Measurements from ENCODE around the gene IMMT. TPM values are rescaled to one million over a fixed set of nuclear protein-coding genes. Genes with fewer than 3 reads are reported as not detected.
A peak's percentile ranks its signal among the peaks of the same experiment; 100 is the strongest.

Gene IMMT
- total RNA-seq, 1 experiment from 2014 or later: 85.9 TPM

DNA sequence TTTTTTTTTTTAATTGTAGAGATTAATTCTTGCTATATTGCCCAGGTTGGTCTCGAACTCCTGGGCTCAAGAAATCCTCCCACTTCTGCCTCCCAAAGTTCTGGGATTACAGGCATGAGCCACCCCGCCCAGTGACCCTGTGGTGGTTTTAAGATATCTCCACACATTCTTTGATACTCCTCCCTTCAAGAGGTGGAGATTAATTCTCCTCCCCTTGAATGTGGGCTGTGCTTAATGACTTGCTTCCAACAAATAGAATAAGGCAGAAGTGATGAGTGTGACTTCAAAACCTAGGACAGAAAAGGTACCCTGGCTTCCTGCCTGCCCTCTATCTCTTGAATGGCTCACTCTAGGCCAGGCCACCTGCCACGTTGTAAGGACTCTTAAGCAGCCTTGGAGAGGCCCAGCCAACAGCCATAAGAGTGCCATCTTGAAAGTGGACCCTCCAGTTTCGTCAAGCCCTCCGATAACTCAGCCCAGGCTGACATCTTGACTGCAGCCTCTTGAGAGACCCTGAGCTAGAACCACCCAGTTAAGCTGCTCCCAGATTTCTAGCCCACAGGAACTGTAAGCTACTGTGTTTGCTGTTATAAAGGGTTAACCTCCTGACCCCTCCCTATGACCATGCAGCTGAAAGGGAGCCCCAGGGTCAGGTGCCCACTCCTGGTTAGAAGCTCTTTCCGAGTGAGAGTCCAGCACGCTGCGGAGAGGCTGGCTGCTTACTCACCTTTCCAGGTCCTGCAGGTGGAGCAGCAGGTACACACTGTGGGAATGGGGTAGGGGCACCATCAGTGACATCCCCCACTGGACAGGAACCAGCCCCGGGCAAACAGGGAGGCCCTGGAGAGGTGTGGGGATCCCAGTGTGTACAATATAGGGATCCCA, 31.6 kb upstream of the IMMT start:
- DNase-seq (ENCODE audit: extremely low read depth, low read depth): no peak

DNA sequence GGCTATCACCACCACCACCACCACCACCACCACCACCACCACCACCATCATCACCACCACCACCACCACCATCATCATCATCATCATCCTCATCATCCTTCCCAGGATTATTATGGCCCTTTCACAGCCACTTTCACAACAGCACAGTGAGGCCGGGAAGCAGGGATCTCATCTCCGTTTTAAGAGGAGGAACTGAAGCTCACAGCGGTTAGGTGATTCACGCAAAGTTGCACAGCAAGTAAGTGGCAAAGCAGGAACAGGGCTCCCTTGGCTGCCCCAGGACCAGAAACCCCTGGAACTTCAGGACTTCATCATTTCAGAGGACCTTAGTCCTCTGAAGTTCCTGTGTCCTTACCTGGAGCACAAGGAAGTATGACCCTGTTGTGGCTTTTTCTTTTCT, 30.8 kb upstream of the IMMT start:
- DNase-seq (ENCODE audit: extremely low read depth, low read depth): no peak

DNA sequence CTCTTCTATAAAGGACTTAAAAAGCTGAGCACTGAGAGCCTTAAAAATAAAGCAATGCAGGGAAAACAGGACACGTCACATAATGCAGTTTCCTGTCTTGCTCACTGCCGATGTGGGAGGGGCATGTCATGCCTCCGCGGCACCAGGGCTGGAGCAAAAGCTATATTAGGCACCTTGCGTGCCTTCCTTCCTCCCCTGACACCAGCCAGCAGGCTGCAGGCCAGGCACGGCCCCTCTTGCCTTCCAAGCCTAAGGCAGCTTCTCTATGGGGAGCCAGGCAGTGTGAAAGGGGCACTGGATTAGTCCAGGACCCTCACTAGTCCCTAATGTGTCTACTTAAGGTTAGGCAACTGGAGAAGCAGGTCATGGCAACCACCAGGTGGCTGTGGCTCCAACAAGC, 30.3 kb upstream of the IMMT start:
- no peak for DNase-seq (ENCODE audit: extremely low read depth, low read depth)

- DNase-seq (ENCODE audit: extremely low read depth, low read depth): no peak
Observed at GRCh38 chr2:86224645-86225355, 29.5 kb upstream of the IMMT start.

DNA sequence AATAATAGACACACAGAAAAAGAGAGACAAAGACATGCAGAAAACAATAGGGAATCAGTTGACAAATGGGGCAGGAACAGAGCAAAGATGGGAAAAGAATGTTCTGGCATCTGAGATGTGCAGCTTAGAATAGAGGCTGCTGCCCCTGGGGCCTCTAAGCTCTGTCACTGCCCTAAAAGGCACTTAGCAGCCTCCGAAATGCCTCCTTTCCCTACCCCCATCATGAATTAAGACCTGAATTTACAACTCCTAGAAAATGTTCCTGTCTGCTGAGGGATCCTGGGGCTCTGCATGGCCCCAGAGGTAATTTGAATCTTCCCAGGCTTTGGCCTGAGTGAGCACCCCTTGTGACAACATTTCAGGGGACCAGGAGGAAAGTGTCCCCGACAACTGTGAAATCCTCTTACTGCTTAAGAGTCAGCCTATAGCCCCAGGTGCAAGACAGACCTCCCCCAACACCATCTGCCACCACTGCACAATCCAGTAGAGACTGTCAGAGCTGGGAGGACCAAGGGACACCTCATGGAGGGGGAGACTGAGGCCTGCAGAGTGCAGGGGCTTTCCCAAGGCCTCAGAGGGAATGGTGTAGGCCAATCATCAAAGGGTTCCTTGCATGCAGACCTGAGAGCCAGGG, 28.8 kb upstream of the IMMT start:
- DNase-seq (ENCODE audit: extremely low read depth, low read depth): no peak

- no peak for DNase-seq (ENCODE audit: extremely low read depth, low read depth)
Observed at GRCh38 chr2:86223140-86223926, 28.1 kb upstream of the IMMT start.

GRCh38 chr2:86221066-86221684, 25.9 kb upstream of the IMMT start:
- peak; percentile 35 for DNase-seq (ENCODE audit: extremely low read depth, low read depth)

DNA sequence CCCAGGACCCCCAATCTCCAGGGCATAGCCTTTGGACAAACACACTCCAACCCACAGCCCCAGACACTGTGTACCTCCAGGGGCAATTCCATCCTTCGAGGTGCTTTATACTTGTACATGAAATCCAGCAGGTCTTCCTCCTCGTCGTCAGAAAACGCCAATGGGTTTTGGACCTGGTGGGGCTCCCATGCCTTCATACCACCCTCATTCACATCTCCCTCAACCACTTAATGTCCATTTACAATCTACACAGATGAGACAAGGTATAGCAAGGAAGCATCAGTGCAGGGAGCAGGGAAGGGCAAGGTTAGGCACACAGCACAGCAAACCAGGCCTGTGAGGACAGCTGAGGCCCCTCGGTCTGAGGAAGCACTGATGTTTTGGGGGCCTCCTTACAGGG, 24.6 kb upstream of the IMMT start:
- no peak for DNase-seq (ENCODE audit: extremely low read depth, low read depth)

DNA sequence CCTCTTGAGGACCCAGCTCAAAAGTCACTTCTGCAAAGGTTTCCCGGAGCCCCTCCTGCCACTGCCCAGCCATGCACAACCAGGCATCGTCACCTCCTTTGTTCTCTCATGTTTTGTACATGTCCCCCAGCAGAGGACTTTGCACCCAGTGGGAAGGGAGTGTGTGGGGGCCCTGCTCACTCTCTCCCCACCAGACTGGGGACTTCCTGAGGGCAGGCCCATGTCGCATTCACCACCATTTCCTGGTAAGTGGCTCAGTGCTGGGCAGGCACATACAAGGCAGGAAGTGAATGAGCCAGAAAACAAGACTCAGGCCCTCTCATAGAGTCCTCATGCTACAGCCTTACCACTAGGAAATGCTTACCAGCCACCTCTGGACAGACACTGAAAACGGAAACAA, 22.9 kb upstream of the IMMT start:
- no peak for DNase-seq (ENCODE audit: extremely low read depth, low read depth)

DNA sequence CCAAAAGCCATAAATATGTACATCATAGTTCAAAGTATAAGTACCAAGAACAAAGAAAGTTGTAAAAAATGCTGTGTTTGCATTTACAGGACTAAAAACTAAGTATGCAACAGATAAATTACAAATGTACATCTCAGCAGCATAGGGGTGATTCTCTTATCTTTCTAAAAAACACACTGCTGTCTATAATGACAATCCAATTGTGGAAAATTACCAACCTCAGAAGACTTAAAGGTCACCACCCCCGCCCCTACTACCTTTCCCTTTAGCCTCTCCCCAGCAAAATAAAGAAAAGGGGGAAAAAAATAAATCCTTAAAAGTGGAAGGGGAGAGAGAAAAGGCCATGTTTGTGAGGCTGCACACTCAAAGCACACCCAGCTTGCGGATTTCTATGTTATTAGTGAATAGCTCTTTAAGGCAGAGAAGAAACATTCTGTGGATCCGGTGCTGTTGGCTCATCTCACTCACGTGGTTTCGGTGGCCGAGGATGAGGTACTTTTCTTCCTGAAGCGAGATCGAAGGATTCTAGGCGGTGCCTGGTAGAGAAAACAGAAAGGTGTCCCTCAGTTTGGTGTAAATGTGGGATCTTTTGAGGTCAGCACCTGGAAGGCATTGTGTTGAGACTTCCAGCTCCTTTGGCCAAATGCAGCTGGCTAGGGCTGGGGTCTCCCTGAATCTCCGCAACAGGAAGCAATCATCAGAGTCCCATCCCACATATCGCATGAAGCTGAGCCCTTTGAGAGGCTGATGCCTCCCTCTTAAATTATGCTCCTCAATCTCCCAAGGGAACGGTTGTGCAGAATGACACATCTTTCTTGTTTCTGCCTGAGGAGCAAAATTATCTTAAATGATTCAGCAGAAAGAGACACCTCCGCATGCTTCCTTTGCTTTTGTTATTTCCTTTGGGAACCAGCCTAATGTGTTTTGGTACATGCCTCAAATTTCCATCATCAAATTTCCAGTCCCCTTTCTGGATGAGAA, 21.6 kb upstream of the IMMT start:
- peak; percentile 36 for DNase-seq (ENCODE audit: extremely low read depth, low read depth)

DNA sequence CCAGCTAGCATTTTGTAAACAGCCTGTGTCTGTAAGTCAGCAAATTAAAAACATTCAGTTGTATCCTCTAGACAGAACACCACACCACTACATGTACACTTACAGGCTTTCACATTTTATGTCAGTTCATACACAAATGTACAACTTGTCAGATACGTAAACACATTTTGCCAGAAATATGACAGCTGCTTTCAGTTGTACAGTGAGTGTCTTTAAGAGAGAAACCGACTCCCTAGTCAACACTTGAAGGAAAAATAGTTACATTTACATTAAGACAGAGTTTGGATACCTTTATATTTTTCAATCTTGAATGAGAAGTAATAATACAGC, 19.2 kb upstream of the IMMT start:
- DNase-seq (ENCODE audit: extremely low read depth, low read depth): no peak

DNA sequence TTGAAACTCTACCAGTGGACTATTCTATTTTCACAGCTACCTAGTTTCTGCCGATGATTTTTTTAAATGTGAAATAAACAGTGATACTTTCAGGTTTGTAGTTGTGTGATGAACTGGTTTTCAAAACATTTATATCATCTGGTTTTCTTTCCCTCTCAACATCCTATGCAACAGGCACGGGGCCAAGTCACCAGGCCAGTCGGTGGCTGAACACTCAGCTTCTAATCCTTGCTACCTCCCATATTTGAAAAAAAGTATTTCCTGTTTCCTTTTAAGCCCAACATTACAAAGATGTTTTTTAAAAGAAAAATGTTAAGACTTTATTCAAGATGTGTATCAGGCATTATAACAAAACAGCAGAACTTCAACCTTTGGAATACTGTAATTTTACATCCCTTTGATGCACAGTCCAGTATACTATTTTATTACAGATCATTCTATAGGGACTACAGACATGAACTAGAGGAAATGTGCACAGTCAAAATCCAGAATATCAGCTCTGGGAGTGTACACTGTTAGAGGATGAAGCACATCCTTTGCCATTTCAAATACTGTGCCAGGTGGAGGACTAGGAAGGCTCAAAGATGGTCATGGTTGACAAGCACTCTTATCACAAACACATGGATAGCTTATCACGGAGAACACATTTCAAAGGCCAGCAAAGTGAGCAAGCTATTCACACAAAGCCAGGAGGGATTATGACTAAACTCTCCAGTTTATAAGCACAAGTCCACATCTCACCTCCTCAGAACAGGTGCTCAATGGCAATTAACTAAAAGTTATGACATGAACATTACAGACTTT, 18.6 kb upstream of the IMMT start:
- DNase-seq (ENCODE audit: extremely low read depth, low read depth): no peak

DNA sequence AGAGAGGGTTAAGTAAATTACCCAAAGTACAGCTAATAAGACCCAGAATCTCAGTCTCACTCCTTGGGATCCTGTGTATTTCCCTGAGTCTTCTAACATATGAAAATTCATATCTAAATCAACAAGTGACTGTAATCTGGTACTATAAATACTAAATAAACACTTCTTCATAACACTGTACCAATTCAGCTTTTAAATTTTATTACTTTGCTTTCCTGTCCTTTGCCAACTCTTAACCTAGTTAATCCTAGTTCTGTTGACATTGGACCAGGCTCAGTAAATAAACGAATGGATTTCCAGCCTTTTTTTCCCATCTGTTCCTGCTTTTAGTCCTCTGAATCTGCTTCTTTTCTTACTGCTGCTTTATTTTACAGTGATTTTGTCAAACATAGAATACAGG, 17.8 kb upstream of the IMMT start:
- DNase-seq (ENCODE audit: extremely low read depth, low read depth): no peak

- DNase-seq (ENCODE audit: extremely low read depth, low read depth): no peak
Observed at GRCh38 chr2:86211796-86212188, 16.5 kb upstream of the IMMT start.

DNA sequence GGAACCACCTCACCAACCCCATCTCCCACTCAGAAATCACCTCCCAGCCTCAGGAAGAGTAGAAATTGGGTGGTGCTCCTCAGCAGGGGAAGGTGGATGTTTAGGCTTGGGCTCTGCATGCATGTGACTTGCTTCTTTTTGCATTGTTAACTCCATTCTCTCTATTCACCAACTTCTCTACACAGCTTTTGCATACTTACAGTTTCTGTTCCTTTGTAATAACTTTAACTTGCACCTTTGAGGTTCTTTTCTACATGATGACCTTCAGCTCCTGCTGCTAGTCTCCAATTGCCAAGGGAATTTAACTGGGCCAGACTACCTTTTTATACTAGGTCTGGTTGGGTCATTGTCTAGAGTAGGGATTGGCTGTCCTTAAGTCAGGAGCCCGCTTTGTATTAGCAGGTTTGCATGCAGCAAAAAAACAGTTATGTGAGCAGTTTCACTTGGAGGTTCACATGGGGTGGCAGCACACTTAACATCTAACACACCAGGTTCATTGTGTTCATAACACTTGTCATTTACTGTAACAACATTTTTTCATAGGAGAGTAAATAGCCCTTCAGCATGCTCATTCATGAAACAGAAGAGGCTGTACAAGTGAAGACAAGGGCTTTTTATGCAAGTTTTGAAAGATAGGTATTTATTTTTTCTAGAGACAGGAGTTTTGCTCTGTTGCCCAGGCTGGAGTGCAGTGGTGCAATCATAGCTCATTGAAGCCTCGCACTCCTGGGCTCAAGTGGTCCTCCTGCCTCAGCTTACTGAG, 16.0 kb upstream of the IMMT start:
- DNase-seq (ENCODE audit: extremely low read depth, low read depth): no peak

DNA sequence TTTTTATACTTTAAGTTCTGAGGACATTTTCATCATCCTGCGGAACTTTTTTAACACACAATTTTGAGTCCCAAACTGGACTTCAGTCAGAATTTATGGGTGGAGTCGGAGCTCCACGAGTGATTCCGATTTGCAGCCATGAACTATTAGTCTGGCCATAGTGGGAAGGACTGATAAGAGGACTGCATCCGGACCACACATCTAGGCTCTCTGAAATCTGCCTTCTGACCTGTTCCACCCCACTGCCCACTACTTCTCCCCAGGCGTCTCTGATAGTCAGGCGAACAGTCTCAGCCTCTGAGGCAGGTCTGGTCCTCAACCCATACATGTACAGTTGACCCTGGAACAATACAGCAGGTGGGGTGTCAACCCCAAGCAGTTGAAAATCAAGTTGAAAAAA, 9.2 kb upstream of the IMMT start:
- no peak for DNase-seq (ENCODE audit: extremely low read depth, low read depth)

GRCh38 chr2:86203614-86204013, 8.4 kb upstream of the IMMT start:
- DNase-seq (ENCODE audit: extremely low read depth, low read depth): no peak

- no peak for DNase-seq (ENCODE audit: extremely low read depth, low read depth)
Observed at GRCh38 chr2:86202702-86203101, 7.4 kb upstream of the IMMT start.
